Naive thymus-derived CD8-positive, alpha-beta T cell (primary cell): ENCODE measurements around the gene TEP1. TPM values are rescaled to one million over a fixed set of nuclear protein-coding genes. Genes with fewer than 3 reads are reported as not detected.
"Not testable (repeated sequence)": the region's sequence is repeated elsewhere in the genome, so short reads cannot be mapped to it uniquely, and the experiment has no call there.

Source experiments
- ATAC-seq, 2 donors: fragments of 150-1000 bp; cut with Tn5 transposase in 1 of 2; sonication (Bioruptor Pico), chemical (Tn5 transposase) in 1 of 2; 1 replicate in 1 of 2; 2 replicates in 1 of 2; pipeline ENCODE4 v1.10.0; 2021; ENCODE audit warnings: mild to moderate bottlenecking in 2 of 2, moderate library complexity in 2 of 2
- POLR2A ChIA-PET: fragments of 350-600 bp; sonication (Branson Sonifier 250); formaldehyde crosslinking; loops from one replicate; lab custom pipeline; 2021; ENCODE audit warnings: antibody characterized with exemption; lab: Charles Lee
- DNase-seq, 10 donors: peaks; one replicate each; pipeline versions ENCODE4 v3.0.0 to v3.0.0-alpha.2; 2020 to 2022
- H3K27ac Mint-ChIP-seq, 10 donors: one replicate each; pipeline ENCODE4 v1.8.0; 2020 to 2022; ENCODE audit warnings: mild to moderate bottlenecking in 10 of 10, mixed read lengths in 10 of 10, moderate library complexity in 4 of 10, inconsistent platforms in 1 of 10
- H3K27me3 Mint-ChIP-seq, 5 donors: one replicate each; pipeline ENCODE4 v1.8.0; 2021 to 2022; ENCODE audit warnings: mixed read lengths in 5 of 5
- H3K36me3 Mint-ChIP-seq, 3 donors: one replicate each; pipeline ENCODE4 v1.8.0; 2020 to 2022; ENCODE audit warnings: mixed read lengths in 3 of 3, mild to moderate bottlenecking in 2 of 3, inconsistent platforms in 1 of 3
- H3K4me1 Mint-ChIP-seq, 4 donors: one replicate each; pipeline ENCODE4 v1.8.0; 2021 to 2022; ENCODE audit warnings: mixed read lengths in 4 of 4
- H3K4me3 Mint-ChIP-seq, 10 donors: one replicate each; pipeline ENCODE4 v1.8.0; 2020 to 2022; ENCODE audit warnings: mild to moderate bottlenecking in 10 of 10, mixed read lengths in 10 of 10, moderate library complexity in 6 of 10, inconsistent platforms in 1 of 10
- H3K9me3 Mint-ChIP-seq, 9 donors: one replicate each; pipeline ENCODE4 v1.8.0; 2020 to 2022; ENCODE audit warnings: mixed read lengths in 9 of 9, mild to moderate bottlenecking in 3 of 9, inconsistent platforms in 1 of 9, moderate library complexity in 1 of 9
- polyA plus RNA-seq, 3 donors: library from polyadenylated mRNA; unstranded; fragments of 300-500 nt; fragmentation: Illumina TruSeq; gene quantifications; one replicate each; pipeline ENCODE4 v1.2.3, GENCODE V29; 2021
- total RNA-seq, 8 experiments: library from RNA in 2 of 8; stranded (reverse) in 2 of 8; gene quantifications; one replicate each; pipeline ENCODE4 v1.2.3 and lab custom pipeline; 2021 to 2026

The TEP1 gene
- total and polyA plus RNA-seq, 5 experiments from 2014 or later: 3.0 to 70.4 (median 4.9) TPM

DNA sequence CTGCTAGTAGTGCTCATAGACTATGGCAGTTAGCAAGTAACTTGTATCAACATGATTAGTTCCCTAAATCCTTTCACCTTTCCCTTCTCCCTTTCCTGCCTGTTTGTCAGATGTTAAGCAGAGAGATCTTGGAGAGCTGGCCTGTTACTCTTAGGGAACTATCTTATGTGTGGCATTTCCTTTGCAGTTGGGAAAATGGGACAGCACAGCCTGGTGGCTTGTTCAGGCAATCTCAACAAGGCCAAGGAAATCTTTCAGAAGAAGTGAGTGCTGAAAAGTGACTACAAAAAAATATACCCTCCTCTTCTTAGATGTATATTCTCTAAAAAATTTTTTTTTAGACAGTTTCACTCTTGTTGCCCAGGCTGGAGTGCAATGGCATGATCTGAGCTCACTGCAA is 62.4 kb downstream of the TEP1 start:
- H3K36me3 Mint-ChIP-seq: peaks cover 0 to 83% (median 22%) of the 10 kb centered on the region in 3 donors
- no peak overlapping the region for H3K4me3 Mint-ChIP-seq
- peaks cover 0 to under 1% (median 0%) of the 10 kb centered on the region in 4 donors for H3K4me1 Mint-ChIP-seq
- peak overlapping the region in 1 of 10 donors; percentile 71 for H3K27ac Mint-ChIP-seq
- POLR2A ChIA-PET: no interaction called here
- ATAC-seq (no peak), DNase-seq (no peak)
- H3K27me3 Mint-ChIP-seq: no peaks in the 10 kb centered on the region
- no peaks in the 10 kb centered on the region for H3K9me3 Mint-ChIP-seq

DNA sequence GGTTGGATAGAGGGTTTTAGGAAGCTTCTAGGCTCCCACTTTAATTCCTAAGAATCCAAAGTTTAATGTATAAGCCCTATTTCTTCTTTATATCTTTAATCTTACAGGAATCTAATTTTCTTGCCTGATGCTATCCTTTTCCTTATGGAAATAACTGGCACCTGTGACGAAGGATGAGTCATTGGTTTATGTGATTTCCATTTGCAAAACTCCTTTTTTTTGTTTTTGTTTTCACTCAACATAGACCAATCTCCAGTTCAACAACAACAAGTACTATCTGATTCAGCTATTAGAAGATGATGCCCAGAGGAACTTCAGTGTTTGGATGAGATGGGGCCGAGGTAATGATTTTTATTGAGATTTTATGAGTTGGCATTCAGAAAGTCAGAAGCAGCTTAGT is 63.0 kb downstream of the TEP1 start:
- Mint-ChIP-seq H3K27me3 (no peaks in the 10 kb centered on the region), H3K27ac (peak overlapping the region in 2 of 10 donors; percentile 56 to 71), H3K4me1 (peaks cover 0 to 6% (median 3%) of the 10 kb centered on the region in 4 donors), H3K4me3 (no peak overlapping the region), H3K9me3 (no peaks in the 10 kb centered on the region), H3K36me3 (peaks cover 0 to 85% (median 22%) of the 10 kb centered on the region in 3 donors)
- ATAC-seq (no peak), DNase-seq (no peak)
- POLR2A ChIA-PET: no interaction called here

DNA sequence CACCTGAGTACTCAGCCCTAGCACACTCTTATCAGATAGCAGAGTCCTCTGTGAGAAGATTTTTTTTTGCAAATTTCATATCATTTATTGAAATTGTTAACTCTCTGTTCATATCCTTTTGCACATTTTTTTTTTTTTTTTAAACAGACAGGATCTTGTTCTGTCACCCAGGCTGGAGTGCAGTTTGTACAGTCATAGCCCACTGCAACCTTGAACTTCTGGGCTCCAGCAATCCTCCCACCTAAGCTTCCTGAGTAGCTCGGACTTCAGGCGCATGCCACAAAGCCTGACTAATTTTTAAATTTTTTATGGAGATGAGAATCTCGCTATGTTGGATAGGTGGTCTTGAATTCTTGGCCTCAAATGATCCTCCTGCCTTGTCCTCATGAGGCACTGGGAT is 65.6 kb downstream of the TEP1 start:
- POLR2A ChIA-PET: interaction anchor here (0.7 kb wide), 1 partner anchor 17 kb away, joined by 3 read pairs; no protein-coding TSS in a partner anchor
- peaks cover 0 to 66% (median 15%) of the 10 kb centered on the region in 3 donors for H3K36me3 Mint-ChIP-seq
- H3K27ac Mint-ChIP-seq: no peak overlapping the region
- peaks cover 11 to 25% (median 16%) of the 10 kb centered on the region in 4 donors for H3K4me1 Mint-ChIP-seq
- no peak for ATAC-seq
- no peak for DNase-seq
- no peak overlapping the region for H3K4me3 Mint-ChIP-seq
- peaks cover 0 to 4% (median 0%) of the 10 kb centered on the region in 5 donors for H3K27me3 Mint-ChIP-seq
- H3K9me3 Mint-ChIP-seq: no peaks in the 10 kb centered on the region

DNA sequence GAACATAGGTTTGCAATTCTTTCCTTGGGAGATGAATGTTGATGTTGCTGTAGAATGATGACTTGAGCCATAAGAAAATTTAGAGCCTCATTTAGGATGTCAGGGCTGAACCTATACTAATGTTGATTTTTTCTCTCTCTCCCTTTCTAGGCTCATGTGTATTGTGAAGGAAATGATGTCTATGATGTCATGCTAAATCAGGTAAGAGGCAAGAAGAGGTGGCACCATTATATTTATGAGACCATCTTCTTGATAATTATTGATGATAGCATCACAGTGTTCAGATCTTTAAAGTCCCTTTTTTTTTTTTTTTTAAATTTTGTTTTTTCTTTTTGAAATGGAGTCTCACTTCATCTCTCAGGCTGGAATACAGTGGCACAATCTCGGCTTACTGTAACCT is 66.6 kb downstream of the TEP1 start:
- DNase-seq: no peak
- POLR2A ChIA-PET: interaction anchor here (0.7 kb wide), 1 partner anchor 336 kb away, joined by 4 read pairs; no protein-coding TSS in a partner anchor
- Mint-ChIP-seq H3K27me3 (peaks cover 0 to 4% (median 0%) of the 10 kb centered on the region in 5 donors), H3K27ac (no peak overlapping the region), H3K9me3 (no peaks in the 10 kb centered on the region), H3K4me3 (no peak overlapping the region), H3K4me1 (peaks cover 11 to 25% (median 16%) of the 10 kb centered on the region in 4 donors), H3K36me3 (peaks cover 0 to 56% (median 13%) of the 10 kb centered on the region in 3 donors)
- no peak for ATAC-seq

DNA sequence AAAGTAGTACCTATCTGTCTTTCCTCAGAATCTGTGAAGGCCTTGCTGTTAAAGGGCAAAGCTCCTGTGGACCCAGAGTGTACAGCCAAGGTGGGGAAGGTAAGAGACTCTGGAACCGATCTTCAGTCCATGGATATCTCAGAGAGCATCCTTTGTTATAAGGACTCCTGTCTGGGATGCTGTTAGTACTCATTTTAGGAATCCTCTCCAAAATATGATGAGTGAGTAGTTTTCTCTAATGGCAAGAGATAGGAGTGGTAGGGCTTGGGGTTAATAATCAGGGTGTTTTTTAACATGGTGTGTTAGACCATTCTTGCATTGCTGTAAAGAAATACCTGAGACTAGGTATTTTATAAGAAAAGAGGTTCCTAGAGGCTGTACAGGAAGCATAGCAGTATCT is 67.9 kb downstream of the TEP1 start:
- Mint-ChIP-seq H3K27me3 (peaks cover 0 to 4% (median 0%) of the 10 kb centered on the region in 5 donors), H3K9me3 (no peaks in the 10 kb centered on the region), H3K27ac (peak overlapping the region in 4 of 10 donors; percentile 16 to 71 (median 54)), H3K36me3 (peaks cover 0 to 47% (median 7%) of the 10 kb centered on the region in 3 donors), H3K4me3 (peak overlapping the region in 2 of 10 donors; percentile 0 to 30), H3K4me1 (peaks cover 11 to 25% (median 16%) of the 10 kb centered on the region in 4 donors)
- DNase-seq: no peak
- no peak for ATAC-seq
- POLR2A ChIA-PET: no interaction called here

DNA sequence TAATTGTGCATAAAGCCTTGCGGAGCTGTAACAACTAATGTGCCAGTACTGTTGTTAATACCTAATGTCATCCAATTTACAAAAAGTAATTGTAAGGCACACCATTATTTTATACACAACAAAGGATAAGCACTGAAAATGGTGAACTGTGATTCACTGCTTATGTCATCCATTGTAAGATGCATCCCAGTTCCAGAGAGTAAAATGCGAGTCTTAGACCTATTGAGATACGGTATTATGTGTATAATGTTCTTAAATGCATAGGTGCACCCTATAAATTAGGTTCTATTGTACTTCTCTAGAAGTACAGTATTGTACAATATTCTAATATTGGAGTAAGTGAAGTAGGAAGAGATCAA is 69.5 kb downstream of the TEP1 start:
- H3K4me1 Mint-ChIP-seq: peaks cover 11 to 25% (median 17%) of the 10 kb centered on the region in 4 donors
- DNase-seq (no peak), ATAC-seq (no peak)
- H3K9me3 Mint-ChIP-seq: no peaks in the 10 kb centered on the region
- peaks cover 0 to 4% (median 0%) of the 10 kb centered on the region in 5 donors for H3K27me3 Mint-ChIP-seq
- POLR2A ChIA-PET: interaction anchor here (0.6 to 3.6 kb wide), 18 partner anchors 11 to 358 kb away, joined by 3 to 74 read pairs (median 4); partner anchors contain the start of genes APEX1, CCNB1IP1, OSGEP and PIP4P1
- H3K27ac Mint-ChIP-seq: peak overlapping the region; percentile 96 to 99 (median 98)
- H3K4me3 Mint-ChIP-seq: peak overlapping the region; percentile 88 to 100 (median 98)
- H3K36me3 Mint-ChIP-seq: peaks cover 0 to 35% (median 6%) of the 10 kb centered on the region in 3 donors

DNA sequence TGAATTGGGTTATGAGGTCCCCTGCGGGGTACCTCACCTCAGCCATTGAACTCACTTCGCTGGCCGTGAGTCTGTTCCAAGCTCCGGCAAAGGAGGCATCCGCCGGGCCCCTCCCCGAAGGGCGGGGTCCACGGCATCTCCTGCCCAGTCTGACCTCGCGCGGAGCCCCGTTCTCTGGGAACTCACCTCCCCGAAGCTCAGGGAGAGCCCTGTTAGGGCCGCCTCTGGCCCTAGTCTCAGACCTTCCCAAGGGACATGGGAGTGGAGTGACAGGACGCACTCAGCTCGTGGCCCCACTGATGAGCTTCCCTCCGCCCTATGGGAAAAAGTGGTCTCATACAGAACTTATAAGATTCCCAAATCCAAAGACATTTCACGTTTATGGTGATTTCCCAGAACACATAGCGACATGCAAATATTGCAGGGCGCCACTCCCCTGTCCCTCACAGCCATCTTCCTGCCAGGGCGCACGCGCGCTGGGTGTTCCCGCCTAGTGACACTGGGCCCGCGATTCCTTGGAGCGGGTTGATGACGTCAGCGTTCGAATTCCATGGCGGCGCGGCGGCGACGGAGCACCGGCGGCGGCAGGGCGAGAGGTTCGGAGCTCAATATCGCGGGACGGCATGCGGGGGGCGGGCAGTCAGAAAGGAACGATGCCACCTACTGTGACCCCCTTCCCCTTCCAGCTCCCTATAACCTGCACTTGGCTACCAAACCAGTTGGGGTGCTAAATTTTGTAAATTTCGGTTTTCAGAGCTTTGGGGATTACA is 70.0 kb downstream of the TEP1 start, which contains the start of gene PARP2:
Gene PARP2, plus strand, starts transcription at position 544 of the 770 bp plus-strand sequence. Its CDS starts 7 bp downstream, at position 551.
- Mint-ChIP-seq H3K4me1 (peaks cover 11 to 25% (median 17%) of the 10 kb centered on the region in 4 donors), H3K4me3 (peak within 1 kb of the TSS; percentile 88 to 100 (median 98)), H3K27ac (peak within 1 kb of the TSS; percentile 96 to 99 (median 98)), H3K9me3 (no peaks in the 10 kb centered on the region), H3K27me3 (peaks cover 0 to 4% (median 0%) of the 10 kb centered on the region in 5 donors), H3K36me3 (peaks cover 0 to 31% (median 6%) of the 10 kb centered on the region in 3 donors)
- DNase-seq: peak; percentile 82 to 100 (median 91)
- POLR2A ChIA-PET: interaction anchor here (0.6 to 3.6 kb wide), 28 partner anchors 10 to 681 kb away, joined by 3 to 74 read pairs (median 4); partner anchors contain the start of genes APEX1, CCNB1IP1, OSGEP and PIP4P1
- peak; percentile 82 to 85 for ATAC-seq

DNA sequence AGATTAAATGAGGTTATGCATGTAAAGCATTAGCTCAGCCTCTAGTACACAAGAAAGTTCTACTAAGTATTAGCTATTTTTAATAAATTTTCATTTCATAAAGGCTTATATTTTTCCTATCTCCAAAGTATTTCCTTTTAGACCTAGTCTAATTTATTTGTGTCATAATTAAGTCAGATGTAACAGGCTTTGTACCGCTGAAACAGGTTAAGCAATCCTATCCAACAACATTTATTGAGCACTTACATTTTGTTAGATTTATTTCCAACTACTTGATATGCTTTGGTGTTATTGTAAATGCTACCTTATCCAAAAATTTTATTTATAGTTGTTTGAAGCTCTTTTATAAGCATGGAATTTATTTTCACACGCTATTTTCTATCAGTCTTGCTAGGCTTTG is 71.7 kb downstream of the TEP1 start:
- H3K27me3 Mint-ChIP-seq: peaks cover 0 to 4% (median 0%) of the 10 kb centered on the region in 5 donors
- H3K36me3 Mint-ChIP-seq: peaks cover 0 to 18% (median 3%) of the 10 kb centered on the region in 3 donors
- H3K9me3 Mint-ChIP-seq: no peaks in the 10 kb centered on the region
- POLR2A ChIA-PET: interaction anchor here (0.6 to 3.6 kb wide), 8 partner anchors 9 to 397 kb away, joined by 3 to 74 read pairs (median 22); partner anchors contain the start of genes APEX1, CCNB1IP1, OSGEP and PIP4P1
- no peak for ATAC-seq
- peak overlapping the region in 2 of 10 donors; percentile 96 to 98 for H3K27ac Mint-ChIP-seq
- DNase-seq: peak in 1 of 10 donors; percentile 7
- peaks cover 11 to 25% (median 17%) of the 10 kb centered on the region in 4 donors for H3K4me1 Mint-ChIP-seq
- peak overlapping the region in 5 of 10 donors; percentile 6 to 99 (median 98) for H3K4me3 Mint-ChIP-seq

DNA sequence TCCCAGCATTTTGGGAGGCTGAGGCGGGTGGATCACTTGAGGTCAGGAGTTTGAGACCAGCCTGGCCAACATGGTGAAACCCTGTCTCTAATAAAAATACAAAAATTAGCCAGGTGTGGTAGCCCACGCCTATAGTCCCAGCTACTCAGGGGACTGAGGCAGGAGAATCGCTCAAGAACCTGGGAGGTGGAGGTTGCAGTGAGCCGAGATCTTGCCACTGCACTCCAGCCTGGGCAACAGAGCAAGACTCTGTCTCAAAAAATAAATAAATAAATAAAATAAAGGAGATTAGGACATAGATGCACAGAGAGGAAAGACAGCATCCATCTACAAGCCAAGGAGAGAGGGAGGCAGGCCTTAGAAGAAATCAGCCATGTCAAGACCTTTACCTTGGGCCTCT is 72.3 kb downstream of the TEP1 start:
- not testable (repeated sequence) for H3K9me3 Mint-ChIP-seq, H3K27me3 Mint-ChIP-seq, ATAC-seq, DNase-seq
- H3K36me3 Mint-ChIP-seq: peaks cover 0 to 13% (median 0%) of the 10 kb centered on the region in 3 donors
- peak overlapping the region in 2 of 10 donors; percentile 44 to 58 for H3K4me3 Mint-ChIP-seq
- peak overlapping the region in 3 of 10 donors; percentile 34 to 62 (median 60) for H3K27ac Mint-ChIP-seq
- POLR2A ChIA-PET: interaction anchor here (0.6 to 3.6 kb wide), 5 partner anchors 8 to 397 kb away, joined by 3 to 74 read pairs (median 20); partner anchors contain the start of genes APEX1, CCNB1IP1, OSGEP and RNASE4
- H3K4me1 Mint-ChIP-seq: peaks cover 11 to 25% (median 17%) of the 10 kb centered on the region in 4 donors

DNA sequence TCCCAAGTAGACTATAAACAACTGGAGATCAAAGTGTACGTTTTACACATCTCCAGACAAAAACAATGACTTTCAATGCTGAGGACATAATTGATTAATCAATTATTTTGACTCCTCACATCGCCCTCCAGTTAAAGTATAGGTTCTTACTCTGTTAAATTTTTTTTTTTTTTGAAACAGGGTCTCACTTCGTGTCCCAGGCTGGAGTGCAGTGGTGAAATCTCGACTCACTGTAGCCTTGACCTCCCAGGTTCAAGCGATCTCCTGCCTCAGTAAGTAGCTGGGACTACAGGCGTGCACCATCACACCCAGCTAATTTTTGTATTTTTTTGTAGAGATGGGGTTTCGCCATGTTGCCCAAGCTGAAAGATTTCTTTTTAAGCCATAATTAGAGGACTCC is 79.3 kb downstream of the TEP1 start:
- Mint-ChIP-seq H3K27ac (peak overlapping the region in 1 of 10 donors; percentile 92), H3K27me3 (no peaks in the 10 kb centered on the region), H3K36me3 (no peaks in the 10 kb centered on the region), H3K9me3 (no peaks in the 10 kb centered on the region), H3K4me3 (peak overlapping the region in 1 of 10 donors; percentile 100), H3K4me1 (peaks cover 3 to 34% (median 30%) of the 10 kb centered on the region in 4 donors)
- no peak for ATAC-seq
- DNase-seq: no peak
- POLR2A ChIA-PET: interaction anchor here (2.9 kb wide), 1 partner anchor 9 kb away, joined by 23 read pairs; the partner anchor contains the start of gene PARP2

DNA sequence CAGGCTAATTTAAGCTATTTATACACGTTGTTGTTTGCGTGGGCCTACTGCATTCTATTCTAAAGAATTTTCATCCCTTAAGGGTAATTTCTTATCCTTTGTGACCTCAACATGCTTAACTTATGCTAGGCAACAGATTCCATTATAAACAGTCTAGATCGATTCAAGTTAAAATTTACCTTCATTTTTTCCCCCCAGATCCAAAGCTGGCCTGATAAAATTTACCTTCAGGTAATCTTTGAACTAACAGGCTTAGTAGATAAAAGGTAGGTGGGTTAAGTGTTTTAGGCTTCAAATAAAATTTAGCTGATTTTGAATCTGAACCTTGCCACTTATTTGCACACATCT is 79.8 kb downstream of the TEP1 start:
- ATAC-seq (peak; percentile 21 to 28), DNase-seq (no peak)
- peaks cover 3 to 34% (median 32%) of the 10 kb centered on the region in 4 donors for H3K4me1 Mint-ChIP-seq
- H3K27me3 Mint-ChIP-seq: no peaks in the 10 kb centered on the region
- POLR2A ChIA-PET: interaction anchor here (1.0 to 2.9 kb wide), 4 partner anchors 8 to 348 kb away, joined by 3 to 23 read pairs (median 7); partner anchors contain the start of gene PARP2
- H3K27ac Mint-ChIP-seq: peak overlapping the region; percentile 87 to 96 (median 93)
- H3K36me3 Mint-ChIP-seq: no peaks in the 10 kb centered on the region
- H3K4me3 Mint-ChIP-seq: peak overlapping the region; percentile 88 to 100 (median 97)
- no peaks in the 10 kb centered on the region for H3K9me3 Mint-ChIP-seq
